Smooth muscle cell of bladder (primary cell): Measurements from ENCODE around the gene SLC22A31. TPM values are rescaled to one million over a fixed set of nuclear protein-coding genes. Genes with fewer than 3 reads are reported as not detected.

Experiments
- total RNA-seq: library from RNA; depleted of rRNA; stranded (reverse); fragments of >200 nt; gene quantifications from 2 replicates; pipeline ENCODE4 v1.2.3, GENCODE V29; 2014

Gene SLC22A31
- total RNA-seq, result 0.28 and 1.0 TPM in 2 replicates

GRCh38 chr16:89200124-89200849 lies at the start of gene SLC22A31:
SLC22A31 (minus strand) TSS chr16:89200537; CDS start chr16:89200501, 36 bp downstream.

GRCh38 chr16:89217388-89218191 lies 17.3 kb upstream of the SLC22A31 start, which contains the start of gene ZNF778:
ZNF778 (plus strand) TSS chr16:89217703; CDS start chr16:89221128, 3,425 bp downstream.

GRCh38 chr16:89171216-89172170 lies 28.8 kb downstream of the SLC22A31 start, which contains the start of gene CDH15:
CDH15 (plus strand) TSS chr16:89171748; CDS start chr16:89171832, 84 bp downstream.

Other genes with a start within 250 kb of the SLC22A31 start
- not detected in 2 replicates for gene CBFA2T3, start 223.3 kb downstream of the SLC22A31 start, total RNA-seq
- gene ACSF3, start 106.7 kb downstream of the SLC22A31 start, total RNA-seq, result 19.3 and 24.7 TPM in 2 replicates
- 0.28 and 0.65 TPM in 2 replicates for gene CDH15, start 28.8 kb downstream of the SLC22A31 start, total RNA-seq
- 5.5 and 8.5 TPM in 2 replicates for gene ZNF778, start 17.2 kb upstream of the SLC22A31 start, total RNA-seq